Adrenal gland (tissue), 5 donors: ENCODE data around the gene ALX4.

Experiments
- POLR2A ChIP-seq, 2 donors: fragments of 450-650 bp; IDR thresholded peaks; one replicate each; pipeline ENCODE4 v1.6.1; 2017; ENCODE audit warnings: antibody characterized with exemption in 2 of 2, mild to moderate bottlenecking in 2 of 2, moderate library complexity in 1 of 2
- TF ChIP-seq, protein P1 (sequence below), 6 experiments: fragments of 450-650 bp in 4 of 6; fragments of 200-600 bp in 2 of 6; sonication (generic) in 1 of 6; IDR thresholded peaks; 1 replicate in 5 of 6; 2 replicates in 1 of 6; pipeline versions ENCODE4 v1.5.1 to v1.8.0; 2016 to 2021; ENCODE audit warnings: antibody characterized with exemption in 6 of 6, mild to moderate bottlenecking in 2 of 6, moderate library complexity in 1 of 6
- donor health status: DM: no; HTN: no; CAD: no.

DNA sequence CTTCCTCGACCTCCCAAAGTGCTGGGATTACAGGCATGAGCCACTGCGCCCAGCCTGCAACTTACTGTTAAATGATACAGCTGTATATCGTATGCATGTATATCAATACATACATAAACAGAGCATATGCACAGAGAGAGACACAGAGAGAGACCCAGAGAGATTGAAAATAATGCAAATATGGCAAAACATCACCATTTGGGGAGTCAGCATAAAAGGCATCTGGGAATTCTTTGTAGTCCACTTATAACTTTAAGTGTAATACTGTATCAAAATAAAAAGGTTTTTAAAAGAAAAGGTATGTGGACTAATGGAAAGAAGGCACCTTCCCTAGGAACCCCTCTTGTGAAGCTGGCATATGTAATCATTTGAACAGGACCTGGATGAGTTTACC lies 21.8 kb downstream of the ALX4 start:
- TF ChIP-seq, protein P1, sequence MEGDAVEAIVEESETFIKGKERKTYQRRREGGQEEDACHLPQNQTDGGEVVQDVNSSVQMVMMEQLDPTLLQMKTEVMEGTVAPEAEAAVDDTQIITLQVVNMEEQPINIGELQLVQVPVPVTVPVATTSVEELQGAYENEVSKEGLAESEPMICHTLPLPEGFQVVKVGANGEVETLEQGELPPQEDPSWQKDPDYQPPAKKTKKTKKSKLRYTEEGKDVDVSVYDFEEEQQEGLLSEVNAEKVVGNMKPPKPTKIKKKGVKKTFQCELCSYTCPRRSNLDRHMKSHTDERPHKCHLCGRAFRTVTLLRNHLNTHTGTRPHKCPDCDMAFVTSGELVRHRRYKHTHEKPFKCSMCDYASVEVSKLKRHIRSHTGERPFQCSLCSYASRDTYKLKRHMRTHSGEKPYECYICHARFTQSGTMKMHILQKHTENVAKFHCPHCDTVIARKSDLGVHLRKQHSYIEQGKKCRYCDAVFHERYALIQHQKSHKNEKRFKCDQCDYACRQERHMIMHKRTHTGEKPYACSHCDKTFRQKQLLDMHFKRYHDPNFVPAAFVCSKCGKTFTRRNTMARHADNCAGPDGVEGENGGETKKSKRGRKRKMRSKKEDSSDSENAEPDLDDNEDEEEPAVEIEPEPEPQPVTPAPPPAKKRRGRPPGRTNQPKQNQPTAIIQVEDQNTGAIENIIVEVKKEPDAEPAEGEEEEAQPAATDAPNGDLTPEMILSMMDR (IDR thresholded peaks at IDR 0.05) = no peak
- TF ChIP-seq POLR2A (IDR thresholded peaks at IDR 0.05) = no peak
